ENCODE measurements around the gene CADM4. TPM values are rescaled to one million over a fixed set of nuclear protein-coding genes. Genes with fewer than 3 reads are reported as not detected.

Gene CADM4
- total RNA-seq, 4 donors from 2014 or later = 85.2 to 108 (median 102) TPM

- Histone ChIP-seq H3K9me3 (no peaks in the 10 kb centered on the region), H3K27me3 (peaks cover 0 to 3% of the 10 kb centered on the region in 2 donors), H3K4me1 (peaks cover 0 to 28% (median 0%) of the 10 kb centered on the region in 4 donors), H3K27ac (no peak overlapping the region), H3K4me3 (no peak overlapping the region), H3K36me3 (peaks cover 0 to 25% (median 2%) of the 10 kb centered on the region in 3 donors)
- no peak for TF ChIP-seq EP300 (IDR thresholded peaks at IDR 0.05)
- TF ChIP-seq CTCF (IDR thresholded peaks at IDR 0.05) = no peak
- no peak for TF ChIP-seq POLR2A (IDR thresholded peaks at IDR 0.05)
- 79 to 85% methylated on average over 3 of the region's 3 CpGs for WGBS, 2 donors
- DNase-seq (ENCODE audit: low spot score in 2 of 2) = no peak
Measured at GRCh38 chr19:43628646-43629326, 10.9 kb downstream of the CADM4 start.

DNA sequence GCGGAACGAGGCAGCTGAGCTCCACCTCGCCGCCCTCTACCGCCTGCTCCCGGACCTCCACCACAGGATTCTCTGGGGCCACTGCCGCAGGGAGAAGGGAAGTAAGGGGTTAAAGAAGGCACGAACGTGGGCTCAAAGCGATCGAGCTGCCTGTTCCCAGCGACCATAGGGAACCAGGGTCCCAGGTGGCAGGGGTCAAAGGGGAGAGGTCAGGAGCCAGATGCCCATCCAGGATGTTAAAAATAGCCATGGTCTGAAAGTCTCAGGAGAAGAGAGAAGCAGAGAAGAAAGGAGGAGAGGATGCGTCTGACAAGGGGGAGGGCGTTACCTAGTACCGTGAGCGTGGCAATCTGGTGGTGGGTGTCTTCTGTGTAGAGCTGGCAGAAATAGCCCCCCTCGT is 12.8 kb downstream of the CADM4 start:
- 57 to 64% methylated on average over 17 of the region's 17 CpGs for WGBS, 2 donors
- no peak for TF ChIP-seq POLR2A (IDR thresholded peaks at IDR 0.05)
- TF ChIP-seq EP300 (IDR thresholded peaks at IDR 0.05) = no peak
- TF ChIP-seq CTCF (IDR thresholded peaks at IDR 0.05) = no peak
- no peak overlapping the region for H3K4me3 ChIP-seq

GRCh38 chr19:43625918-43626579 is 13.6 kb downstream of the CADM4 start:
- WGBS, 2 donors = 72 to 73% methylated on average over 30 to 32 of the region's 32 CpGs
- H3K4me1 ChIP-seq = peaks cover 0 to 24% (median 0%) of the 10 kb centered on the region in 4 donors
- TF ChIP-seq POLR2A (IDR thresholded peaks at IDR 0.05) (no peak), EP300 (IDR thresholded peaks at IDR 0.05) (no peak), CTCF (IDR thresholded peaks at IDR 0.05) (peak in 1 of 5 experiments; percentile 34)
- H3K4me3 ChIP-seq = no peak overlapping the region
- DNase-seq (ENCODE audit: low spot score in 2 of 2) = no peak
- H3K9me3 ChIP-seq = no peaks in the 10 kb centered on the region
- peaks cover 0 to 25% (median 2%) of the 10 kb centered on the region in 3 donors for H3K36me3 ChIP-seq
- H3K27me3 ChIP-seq = peaks cover 0 to 3% of the 10 kb centered on the region in 2 donors
- H3K27ac ChIP-seq = peak overlapping the region in 2 of 4 donors; percentile 60 to 69

More for the DNA sequence above, 12.8 kb downstream of the CADM4 start:
- Histone ChIP-seq H3K4me1 (peaks cover 0 to 24% (median 0%) of the 10 kb centered on the region in 4 donors), H3K9me3 (no peaks in the 10 kb centered on the region), H3K36me3 (peaks cover 0 to 25% (median 2%) of the 10 kb centered on the region in 3 donors), H3K27me3 (peaks cover 0 to 3% of the 10 kb centered on the region in 2 donors), H3K27ac (peak overlapping the region in 1 of 4 donors; percentile 60)
- DNase-seq (ENCODE audit: low spot score in 2 of 2) = no peak

- peaks cover 0 to 25% (median 2%) of the 10 kb centered on the region in 3 donors for H3K36me3 ChIP-seq
- no peak overlapping the region for H3K4me3 ChIP-seq
- H3K9me3 ChIP-seq = no peaks in the 10 kb centered on the region
- 32 to 35% methylated on average over 20 to 24 of the region's 30 CpGs for WGBS, 2 donors
- H3K27ac ChIP-seq = peak overlapping the region in 2 of 4 donors; percentile 60 to 69
- H3K4me1 ChIP-seq = peaks cover 0 to 33% (median 7%) of the 10 kb centered on the region in 4 donors
- TF ChIP-seq POLR2A (IDR thresholded peaks at IDR 0.05) (no peak), CTCF (IDR thresholded peaks at IDR 0.05) (no peak), EP300 (IDR thresholded peaks at IDR 0.05) (no peak)
- peak in 1 of 2 donors; percentile 28 for DNase-seq (ENCODE audit: low spot score in 2 of 2)
- H3K27me3 ChIP-seq = peaks cover 0 to 3% of the 10 kb centered on the region in 2 donors
Measured at GRCh38 chr19:43624933-43625332, 14.7 kb downstream of the CADM4 start.

Measured in tibial nerve (tissue), 4 donors.